Testis (tissue), 3 donors: ENCODE results near the gene HTR7. TPM values are rescaled to one million over a fixed set of nuclear protein-coding genes. Genes with fewer than 3 reads are reported as not detected.

ENCODE experiments used
- DNase-seq: peaks from one replicate; pipeline ENCODE4 v3.0.0-alpha.2; 2019
- H3K27ac ChIP-seq, 2 donors: fragments of 200-600 bp; sonication (generic); one replicate each; pipeline ENCODE4 v1.5.1; 2019
- H3K27me3 ChIP-seq: fragments of 200-600 bp; sonication (generic); one replicate; pipeline ENCODE4 v1.5.1; 2019
- H3K36me3 ChIP-seq: fragments of 200-600 bp; sonication (generic); one replicate; pipeline ENCODE4 v1.5.1; 2017; ENCODE audit warnings: low read depth; ENCODE audit errors: missing control alignments
- H3K4me1 ChIP-seq: fragments of 200-600 bp; sonication (generic); one replicate; pipeline ENCODE4 v1.5.1; 2019
- H3K4me3 ChIP-seq, 2 donors: fragments of 200-600 bp; sonication (generic); one replicate each; pipeline ENCODE4 v1.5.1; 2017 to 2019
- H3K9me3 ChIP-seq: fragments of 200-600 bp; sonication (generic); one replicate; pipeline ENCODE4 v1.5.1; 2017
- POLR2A ChIP-seq: fragments of 450-650 bp; IDR thresholded peaks from one replicate; pipeline ENCODE4 v1.6.1; 2017; ENCODE audit warnings: antibody characterized with exemption, mild to moderate bottlenecking, moderate library complexity
- WGBS, 2 donors: methylation state at CpG; one replicate each; pipeline ENCODE4 v1.1.5; 2018; 5-methylcytosine and 5-hydroxymethylcytosine counted together
- intact Hi-C: fragments of 100-400 bp; cut with DNase I; formaldehyde crosslinking; loops from one replicate; pipeline ENCODE4 v1.15.1; 2023; ENCODE audit warnings: low total_unique reads
- polyA plus RNA-seq: library from polyadenylated mRNA; stranded (reverse); fragments of 350-450 nt; fragmentation: Illumina TruSeq; extraction: RNeasy Lipid Tissue Mini Kit (QIAGEN cat#74804); gene quantifications from one replicate; pipeline ENCODE4 v1.2.3, GENCODE V29; 2014; ENCODE audit warnings: low read depth, low replicate concordance; ENCODE audit not compliant: insufficient read depth
- total RNA-seq, 2 donors: library from RNA; depleted of rRNA; stranded (reverse); fragments of >200 nt; gene quantifications; one replicate each; pipeline ENCODE4 v1.2.3, GENCODE V29; 2016
- TF ChIP-seq, protein P1 (sequence below), 3 experiments: fragments of 450-650 bp in 2 of 3; fragments of 200-600 bp in 1 of 3; sonication (generic) in 1 of 3; IDR thresholded peaks; one replicate each; pipeline ENCODE4 v1.5.1; 2016 to 2019; ENCODE audit warnings: antibody characterized with exemption in 3 of 3, mild to moderate bottlenecking in 2 of 3, moderate library complexity in 1 of 3

The HTR7 gene
- total and polyA plus RNA-seq, 3 donors from 2014 or later: 8.3 to 26.2 (median 9.4) TPM

GRCh38 chr10:90746829-90747228, 111.0 kb downstream of the HTR7 start:
- no peak for TF ChIP-seq POLR2A
- TF ChIP-seq, protein P1, sequence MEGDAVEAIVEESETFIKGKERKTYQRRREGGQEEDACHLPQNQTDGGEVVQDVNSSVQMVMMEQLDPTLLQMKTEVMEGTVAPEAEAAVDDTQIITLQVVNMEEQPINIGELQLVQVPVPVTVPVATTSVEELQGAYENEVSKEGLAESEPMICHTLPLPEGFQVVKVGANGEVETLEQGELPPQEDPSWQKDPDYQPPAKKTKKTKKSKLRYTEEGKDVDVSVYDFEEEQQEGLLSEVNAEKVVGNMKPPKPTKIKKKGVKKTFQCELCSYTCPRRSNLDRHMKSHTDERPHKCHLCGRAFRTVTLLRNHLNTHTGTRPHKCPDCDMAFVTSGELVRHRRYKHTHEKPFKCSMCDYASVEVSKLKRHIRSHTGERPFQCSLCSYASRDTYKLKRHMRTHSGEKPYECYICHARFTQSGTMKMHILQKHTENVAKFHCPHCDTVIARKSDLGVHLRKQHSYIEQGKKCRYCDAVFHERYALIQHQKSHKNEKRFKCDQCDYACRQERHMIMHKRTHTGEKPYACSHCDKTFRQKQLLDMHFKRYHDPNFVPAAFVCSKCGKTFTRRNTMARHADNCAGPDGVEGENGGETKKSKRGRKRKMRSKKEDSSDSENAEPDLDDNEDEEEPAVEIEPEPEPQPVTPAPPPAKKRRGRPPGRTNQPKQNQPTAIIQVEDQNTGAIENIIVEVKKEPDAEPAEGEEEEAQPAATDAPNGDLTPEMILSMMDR (IDR thresholded peaks at IDR 0.05): no peak
- no peaks in the 10 kb centered on the region for H3K27me3 ChIP-seq
- intact Hi-C loops: no loop called here
- no peak overlapping the region for H3K27ac ChIP-seq
- DNase-seq: no peak
- 91 to 95% methylated on average over 3 of the region's 3 CpGs for WGBS, 2 donors
- no peak overlapping the region for H3K4me3 ChIP-seq
- no peaks in the 10 kb centered on the region for H3K36me3 ChIP-seq
- H3K9me3 ChIP-seq: no peaks in the 10 kb centered on the region
- H3K4me1 ChIP-seq: no peaks in the 10 kb centered on the region

DNA sequence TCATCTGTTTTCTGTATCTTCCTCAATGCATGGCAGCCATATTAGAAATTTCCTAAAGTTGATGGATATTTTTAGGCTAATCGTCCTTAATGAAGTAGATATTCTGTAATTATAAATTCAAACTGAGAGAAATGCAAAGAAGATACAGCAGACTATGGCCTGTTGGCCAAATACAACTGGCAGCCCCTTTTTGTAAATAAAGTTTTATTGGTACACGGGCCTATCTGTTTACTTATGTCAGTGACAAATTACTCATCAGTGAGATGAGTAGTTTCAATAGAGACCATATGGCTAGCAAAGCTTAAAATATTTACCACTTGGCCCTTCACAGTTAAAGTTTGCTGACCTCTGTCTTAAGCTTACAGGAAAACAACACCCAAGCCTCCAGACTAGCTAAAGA, 112.3 kb downstream of the HTR7 start:
- TF ChIP-seq, protein P1 (IDR thresholded peaks at IDR 0.05): no peak
- TF ChIP-seq POLR2A: no peak
- DNase-seq: no peak
- WGBS, 2 donors: 34 to 45% methylated on average over 2 of the region's 2 CpGs
- H3K36me3 ChIP-seq: no peaks in the 10 kb centered on the region
- no peak overlapping the region for H3K27ac ChIP-seq
- no peaks in the 10 kb centered on the region for H3K27me3 ChIP-seq
- no peak overlapping the region for H3K4me3 ChIP-seq
- H3K9me3 ChIP-seq: no peaks in the 10 kb centered on the region
- intact Hi-C loops: no loop called here
- H3K4me1 ChIP-seq: no peaks in the 10 kb centered on the region

- DNase-seq: no peak
- Histone ChIP-seq H3K36me3 (no peaks in the 10 kb centered on the region), H3K9me3 (no peaks in the 10 kb centered on the region), H3K4me1 (no peaks in the 10 kb centered on the region), H3K27ac (no peak overlapping the region), H3K27me3 (no peaks in the 10 kb centered on the region), H3K4me3 (no peak overlapping the region)
- intact Hi-C loops: no loop called here
- 83 to 87% methylated on average over 3 of the region's 3 CpGs for WGBS, 2 donors
- TF ChIP-seq, protein P1 (IDR thresholded peaks at IDR 0.05): no peak
- TF ChIP-seq POLR2A: no peak
Observed at GRCh38 chr10:90743291-90743690, 114.5 kb downstream of the HTR7 start.

GRCh38 chr10:90741926-90742565, 115.8 kb downstream of the HTR7 start:
- TF ChIP-seq POLR2A: no peak
- TF ChIP-seq, protein P1 (IDR thresholded peaks at IDR 0.05): no peak
- WGBS, 2 donors: 90 to 97% methylated on average over 3 of the region's 3 CpGs
- H3K27me3 ChIP-seq: no peaks in the 10 kb centered on the region
- no peaks in the 10 kb centered on the region for H3K9me3 ChIP-seq
- H3K27ac ChIP-seq: no peak overlapping the region
- DNase-seq: no peak
- no peaks in the 10 kb centered on the region for H3K4me1 ChIP-seq
- no peak overlapping the region for H3K4me3 ChIP-seq
- no peaks in the 10 kb centered on the region for H3K36me3 ChIP-seq
- intact Hi-C loops: no loop called here

DNA sequence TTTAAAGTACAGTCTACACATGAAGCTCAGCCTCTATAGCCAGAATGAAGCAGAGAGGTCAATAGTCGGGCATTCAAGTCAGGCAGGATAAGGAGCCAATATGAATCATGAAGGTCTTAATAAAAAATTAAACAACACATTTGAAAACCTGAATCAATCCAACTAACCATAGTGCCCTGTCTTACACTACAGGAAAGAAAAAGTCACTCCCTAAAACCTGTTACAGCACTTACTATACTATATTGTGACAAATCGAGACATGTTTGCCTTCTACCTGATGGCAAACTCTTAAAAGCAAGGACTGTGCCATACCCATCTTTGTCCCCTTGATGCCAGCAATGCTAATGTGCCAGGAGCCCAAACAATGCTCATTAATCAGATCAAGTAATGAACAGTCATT, 117.6 kb downstream of the HTR7 start:
- no peaks in the 10 kb centered on the region for H3K4me1 ChIP-seq
- no peaks in the 10 kb centered on the region for H3K9me3 ChIP-seq
- no peaks in the 10 kb centered on the region for H3K36me3 ChIP-seq
- no peak overlapping the region for H3K27ac ChIP-seq
- no peak overlapping the region for H3K4me3 ChIP-seq
- intact Hi-C loops: no loop called here
- no peak for DNase-seq
- TF ChIP-seq, protein P1 (IDR thresholded peaks at IDR 0.05): no peak
- TF ChIP-seq POLR2A: no peak
- H3K27me3 ChIP-seq: no peaks in the 10 kb centered on the region
- 84 to 86% methylated on average over 2 of the region's 2 CpGs for WGBS, 2 donors
